Activated T-helper 1 cell treated with Interleukin-2 at 50 U/mL for 16 hours (primary cell): Measurements from ENCODE around the gene COL4A6.

Experiments used
- DNase-seq: peaks from one replicate; pipeline ENCODE4 v3.0.0-alpha.2; 2020; ENCODE audit warnings: low read depth

Gene COL4A6

DNA sequence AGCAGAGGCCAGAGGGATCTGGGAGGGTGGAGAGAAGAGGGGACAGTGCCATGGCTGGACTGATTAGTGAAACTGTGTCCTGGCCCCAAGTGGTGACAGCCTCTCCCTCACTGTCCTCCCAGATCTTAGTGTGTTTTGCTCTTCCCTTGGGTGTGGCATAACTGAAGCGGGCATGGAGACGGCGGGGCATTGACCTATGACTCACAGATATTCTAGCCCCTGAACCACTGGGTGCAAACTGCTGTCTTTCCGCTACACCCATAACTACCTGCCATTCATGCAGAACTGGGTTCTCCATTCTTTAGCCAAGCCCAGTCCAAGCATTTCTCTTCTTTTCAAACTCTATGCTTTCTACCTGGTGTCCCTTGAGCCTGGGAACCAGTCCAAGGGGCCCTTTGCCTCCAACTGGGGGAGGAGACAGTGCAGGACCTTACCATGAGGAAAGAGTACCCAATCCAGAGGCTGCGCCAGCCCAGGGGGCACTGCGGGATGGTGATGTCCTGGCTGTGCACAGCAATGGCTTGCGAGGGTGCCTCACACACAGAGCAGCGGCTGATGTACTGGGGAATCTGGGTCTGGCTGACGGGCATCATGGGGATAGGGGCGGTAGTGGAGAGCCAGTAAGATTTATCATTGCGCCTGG is 279.1 kb downstream of the COL4A6 start:
- no peak for DNase-seq

DNA sequence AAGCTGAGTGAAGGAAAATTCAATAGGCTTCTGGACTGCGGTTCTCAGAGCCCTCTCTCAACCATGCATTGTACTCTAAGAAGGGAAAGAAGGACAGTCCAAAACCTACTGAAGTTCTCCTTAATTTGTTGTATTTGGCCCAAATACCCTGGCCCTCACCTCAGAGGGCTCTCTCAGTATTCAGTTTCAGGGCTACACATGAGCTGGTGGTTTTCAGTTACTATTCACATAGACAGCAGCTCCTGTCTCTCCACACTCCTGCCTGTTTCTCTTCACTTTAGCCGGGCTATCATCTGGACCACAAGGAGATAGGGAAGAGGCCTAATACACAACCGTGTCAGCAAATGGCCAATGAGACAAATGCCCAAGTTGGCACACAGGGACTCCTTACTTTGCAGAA is 280.6 kb downstream of the COL4A6 start:
- no peak for DNase-seq

DNA sequence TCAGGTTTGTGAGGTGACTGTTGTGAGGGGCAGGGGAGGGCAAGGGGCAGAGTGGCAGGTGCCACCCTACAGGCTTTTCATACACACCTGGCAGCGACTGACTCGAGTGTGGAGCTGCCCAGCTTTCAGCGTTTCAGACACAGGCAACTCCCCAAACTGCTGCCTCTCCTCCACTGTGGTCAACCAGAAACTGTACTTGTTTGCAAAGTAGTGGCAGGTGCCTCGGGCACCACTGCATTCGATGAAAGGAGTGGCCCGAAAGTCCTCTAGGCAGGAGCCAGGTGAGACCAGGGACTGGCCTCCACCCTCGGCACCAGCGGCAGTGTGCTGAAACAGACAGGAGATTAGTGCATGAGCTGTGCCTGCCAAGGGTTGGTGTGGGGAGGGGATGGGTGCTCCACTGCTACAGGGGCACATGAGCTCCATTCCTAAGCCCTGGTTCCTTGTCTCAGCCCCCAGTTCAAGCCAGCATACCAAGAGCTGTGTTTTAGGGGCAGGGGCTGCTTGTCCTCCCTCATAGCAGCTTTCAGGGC is 281.2 kb downstream of the COL4A6 start:
- no peak for DNase-seq

DNA sequence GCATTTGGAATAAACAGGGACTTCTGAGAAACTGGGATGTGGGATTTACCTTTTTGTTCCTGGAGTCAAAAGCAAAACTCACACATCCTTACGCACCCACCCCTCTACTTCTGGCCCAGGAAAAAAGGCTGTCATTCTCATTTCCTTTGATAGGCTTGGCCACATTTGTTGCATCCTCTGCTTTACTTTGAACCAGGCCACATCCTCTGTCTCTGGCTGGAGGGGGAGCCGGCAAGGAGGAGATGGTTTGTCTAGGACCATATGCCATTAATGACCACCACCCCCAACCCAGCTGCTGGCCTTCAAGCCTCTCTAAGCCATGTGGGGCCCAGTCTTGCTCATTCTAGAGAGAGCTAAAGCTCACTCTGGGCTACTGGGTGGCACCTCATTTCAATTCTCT is 282.1 kb downstream of the COL4A6 start:
- DNase-seq = no peak

DNA sequence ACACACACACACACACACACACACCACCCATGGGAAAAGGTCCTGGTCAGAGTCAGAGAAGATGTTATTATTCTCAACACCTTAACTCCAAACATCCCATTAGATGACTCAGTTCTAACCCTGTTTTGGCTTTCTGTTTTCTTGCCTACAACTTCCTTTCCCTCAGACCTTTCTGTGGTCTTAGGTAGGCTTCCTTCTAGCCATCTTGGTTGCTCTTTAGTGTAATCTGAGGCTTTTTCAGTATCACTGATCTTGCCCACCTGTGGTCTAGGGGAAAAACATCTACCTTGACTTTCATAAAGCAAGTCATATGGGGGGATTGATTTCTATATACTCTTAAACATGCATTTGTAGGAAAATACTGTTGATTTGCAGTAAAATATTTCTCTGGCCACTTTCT is 289.7 kb downstream of the COL4A6 start:
- DNase-seq = no peak

DNA sequence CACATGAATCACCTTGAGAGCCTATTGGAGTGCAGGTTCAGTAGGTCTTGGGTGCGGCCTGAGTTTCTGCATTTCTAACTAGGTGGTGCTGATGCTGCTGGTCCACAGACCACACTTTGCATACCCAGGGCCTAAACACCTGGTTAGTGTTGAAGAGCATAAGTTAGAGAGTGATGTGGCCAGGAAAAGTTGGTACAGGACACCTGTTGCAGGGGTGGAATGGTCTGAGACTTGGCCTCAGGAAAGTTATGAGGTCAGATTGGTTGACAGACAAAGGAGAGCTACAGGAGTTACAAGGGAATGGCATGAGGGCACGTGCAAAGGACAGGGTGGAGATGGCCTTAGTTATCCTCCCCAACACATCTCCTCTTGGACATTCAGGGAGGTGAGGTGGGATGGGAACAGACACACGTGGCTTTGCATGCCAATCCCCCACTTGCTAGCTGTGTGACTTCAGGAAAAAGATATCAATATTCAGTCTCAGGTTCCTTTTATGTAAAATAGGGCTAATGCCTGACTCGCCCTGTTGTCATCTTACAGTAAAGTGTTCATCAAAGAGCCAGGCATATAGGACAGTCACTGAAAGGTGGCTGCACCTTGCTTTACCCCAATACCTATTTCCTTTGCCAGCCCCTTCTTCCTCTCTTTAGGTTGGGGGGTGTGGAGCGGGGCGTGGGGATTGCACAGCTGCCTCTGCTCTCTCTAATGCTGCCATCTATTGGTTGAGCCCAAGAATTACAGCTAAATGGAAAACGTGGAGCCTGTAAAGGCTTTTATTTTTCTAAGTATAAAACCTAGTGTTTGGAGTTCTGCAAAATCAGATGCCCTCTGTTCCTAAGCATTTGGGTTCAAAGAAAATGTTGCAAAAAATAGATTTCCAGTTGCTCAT is 299.2 kb downstream of the COL4A6 start:
- no peak for DNase-seq

DNA sequence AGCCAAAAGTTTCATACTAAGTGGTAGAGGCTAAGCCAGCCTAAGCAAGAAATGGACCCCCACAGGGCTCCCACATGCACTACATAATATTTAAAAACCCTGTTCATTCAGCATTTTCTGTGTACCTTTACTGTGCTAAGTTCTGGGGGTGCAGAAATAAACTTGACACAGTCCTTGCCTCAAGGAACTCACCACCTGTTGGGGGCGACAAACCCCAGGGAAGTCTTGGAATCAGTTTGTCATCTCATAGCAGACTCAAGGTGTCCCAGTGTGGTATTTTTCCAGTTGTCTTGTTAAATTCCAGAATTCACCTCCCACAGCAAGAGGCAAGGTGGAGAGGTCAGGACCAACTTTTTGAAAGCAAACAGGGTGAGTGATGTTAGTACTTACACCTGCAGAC is 303.5 kb downstream of the COL4A6 start:
- DNase-seq = no peak

DNA sequence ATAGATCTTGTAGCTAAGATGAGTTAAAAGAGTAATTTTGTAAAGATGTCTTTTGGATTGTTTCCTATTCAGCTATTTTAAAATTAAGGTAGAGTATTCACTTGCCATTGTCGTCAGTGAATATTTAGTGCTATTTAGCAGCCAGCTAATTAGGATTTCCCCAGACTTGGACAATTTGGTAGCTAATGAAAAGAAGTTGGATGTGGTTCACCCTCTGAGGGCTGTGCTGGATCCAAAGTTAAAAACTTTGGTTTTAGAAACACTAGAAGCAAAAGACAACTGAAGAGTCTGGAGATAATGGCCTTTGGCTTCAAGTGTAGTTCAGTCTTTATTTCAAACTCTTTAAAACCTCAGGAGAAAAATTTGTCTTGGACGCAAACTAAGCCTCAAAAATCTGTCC is 305.3 kb downstream of the COL4A6 start:
- DNase-seq = no peak

DNA sequence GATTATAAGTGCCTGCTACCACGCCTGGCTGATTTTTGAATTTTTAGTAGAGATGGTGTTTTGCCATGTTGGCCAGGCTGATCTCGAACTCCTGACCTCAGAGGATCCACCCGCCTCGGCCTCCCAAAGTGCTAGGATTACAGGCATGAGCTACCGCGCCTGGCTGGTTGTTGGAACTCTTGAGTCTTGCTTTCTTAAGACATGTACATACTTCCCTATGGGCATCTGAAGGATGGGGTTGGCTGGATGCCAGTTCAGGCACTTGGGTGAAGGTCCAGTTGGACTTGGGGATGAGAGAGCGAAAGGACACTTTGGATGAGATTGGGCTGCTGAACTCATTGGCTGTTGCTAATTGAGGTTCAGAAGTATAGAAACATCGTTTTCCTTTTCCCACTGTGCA is 306.2 kb downstream of the COL4A6 start:
- no peak for DNase-seq

DNA sequence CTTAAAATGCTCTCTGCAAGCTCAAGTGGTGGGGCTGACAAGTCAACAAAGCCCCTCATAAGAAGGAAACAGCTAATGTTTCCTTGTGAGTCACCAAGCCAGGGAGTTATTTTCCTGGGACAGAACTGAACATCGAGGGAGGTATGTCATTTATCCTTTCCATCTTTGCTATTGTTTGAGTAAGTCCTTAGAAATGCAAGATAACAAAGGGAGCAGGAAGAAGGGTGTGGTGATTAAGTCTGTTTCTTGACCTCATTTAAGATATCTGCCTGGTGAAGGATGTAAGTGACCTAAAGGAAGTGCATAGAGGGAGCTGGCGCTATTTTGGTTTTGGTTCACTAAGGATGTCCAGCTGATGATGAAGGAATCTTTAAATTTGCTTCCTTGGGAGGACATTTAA is 306.8 kb downstream of the COL4A6 start:
- no peak for DNase-seq

DNA sequence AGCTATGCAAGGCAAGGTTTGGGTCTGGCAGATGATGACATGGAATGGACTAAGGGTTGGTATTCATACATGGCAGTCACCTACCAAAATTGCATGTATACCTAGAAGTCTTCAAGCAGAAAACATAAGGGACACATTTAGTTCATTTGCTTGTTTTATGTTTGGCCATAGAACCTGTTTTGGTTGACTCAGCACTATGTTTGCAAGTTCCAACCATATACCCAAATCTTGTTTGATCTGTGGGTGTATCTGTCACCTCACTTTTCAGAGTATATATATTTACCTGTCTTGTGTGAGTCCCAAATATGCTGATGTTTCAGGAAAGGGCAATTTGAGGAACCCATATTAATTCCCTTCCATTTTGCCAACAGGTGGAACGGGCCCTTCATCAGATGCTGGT is 307.3 kb downstream of the COL4A6 start:
- no peak for DNase-seq

DNA sequence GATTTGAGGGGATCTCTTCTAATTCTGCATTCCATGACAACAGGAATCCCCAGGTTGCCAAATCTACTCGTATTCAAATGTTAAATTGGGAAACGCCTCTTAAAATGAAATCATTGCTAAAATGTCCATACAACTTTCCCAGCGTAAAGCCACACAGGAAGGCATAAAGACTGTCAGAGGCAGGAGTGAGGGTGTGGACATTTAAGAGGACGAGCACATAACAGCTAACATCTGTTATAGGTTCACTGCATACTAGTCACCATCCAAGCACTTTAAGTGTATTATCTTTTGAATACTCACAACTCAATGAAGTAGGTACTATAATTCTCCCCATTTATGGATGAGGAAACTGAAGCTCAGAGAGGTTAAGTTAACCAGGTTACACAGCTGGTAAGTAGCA is 311.1 kb downstream of the COL4A6 start:
- DNase-seq = no peak

DNA sequence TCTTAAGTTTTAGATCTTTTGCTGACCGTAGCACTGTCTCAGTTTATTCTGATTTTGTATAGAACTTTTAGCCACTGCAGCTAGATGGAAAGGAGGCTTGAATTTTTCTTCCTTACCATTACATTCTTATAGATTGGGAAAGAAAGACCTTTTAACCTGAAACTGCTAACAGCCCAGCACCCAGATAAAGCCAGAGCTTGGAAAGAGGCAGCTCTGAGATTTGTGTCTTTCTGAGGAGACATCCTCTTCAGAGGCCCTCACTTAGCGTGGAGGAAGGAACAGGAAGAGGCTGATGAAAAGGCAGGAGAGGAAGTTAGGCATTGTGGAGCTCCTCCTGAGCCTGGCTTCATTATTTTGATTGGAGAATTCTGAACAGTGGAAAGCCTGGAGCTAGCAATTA is 311.6 kb downstream of the COL4A6 start:
- no peak for DNase-seq

DNA sequence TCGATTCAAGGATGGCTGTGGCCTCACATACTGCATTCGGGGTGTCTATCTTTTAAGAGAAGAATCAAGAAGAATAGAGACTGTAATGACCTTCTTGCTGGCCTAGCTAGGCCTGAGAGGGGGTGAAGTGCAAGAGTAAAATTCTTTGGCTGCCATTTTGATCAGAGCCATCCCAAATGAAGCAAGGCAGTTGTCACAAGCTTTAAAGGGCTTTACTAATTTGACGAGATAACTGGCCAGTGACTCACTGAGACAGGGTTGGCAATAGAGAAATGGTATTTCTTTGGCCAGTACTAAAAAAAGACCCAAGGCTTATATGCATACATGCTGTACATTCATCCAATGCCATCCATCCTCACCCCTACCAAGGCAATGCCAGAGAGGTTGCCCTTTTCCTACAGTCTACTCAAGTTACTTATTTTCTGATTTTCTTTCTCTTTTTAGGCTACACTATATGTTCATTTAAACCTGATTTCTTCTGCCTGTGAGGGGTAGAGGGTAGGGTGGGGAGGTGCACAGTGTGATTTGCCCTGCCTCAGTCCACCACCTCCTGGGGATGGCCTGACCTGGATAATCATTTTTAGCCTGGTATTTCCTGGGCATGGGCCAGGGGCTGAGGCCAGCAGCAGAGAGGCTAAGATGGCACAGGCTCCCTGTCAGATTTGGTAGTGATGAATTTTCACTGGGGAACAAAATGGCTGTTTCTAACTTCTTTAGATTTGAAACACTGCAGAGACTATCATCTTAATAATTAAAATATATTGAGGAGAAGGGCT is 314.4 kb downstream of the COL4A6 start:
- no peak for DNase-seq

DNA sequence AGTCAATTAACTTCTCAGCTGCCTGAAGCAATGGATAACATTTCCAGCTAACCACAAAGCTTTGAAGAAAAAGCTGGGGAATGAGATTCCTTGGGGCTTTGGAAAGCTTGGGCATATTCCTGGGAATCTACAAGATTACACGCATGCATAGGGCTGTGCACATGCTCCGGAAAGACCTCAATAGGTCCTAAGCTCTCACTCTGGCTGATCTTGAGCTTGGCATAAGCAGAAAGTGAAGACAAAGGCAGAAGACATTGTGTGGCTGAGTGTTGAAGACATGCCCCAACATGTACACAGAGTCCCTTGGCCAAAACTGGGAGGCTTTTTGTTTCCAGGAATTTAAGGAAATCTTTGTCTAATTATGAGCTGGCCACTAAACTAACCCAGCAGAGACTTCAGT is 315.5 kb downstream of the COL4A6 start:
- DNase-seq = no peak

DNA sequence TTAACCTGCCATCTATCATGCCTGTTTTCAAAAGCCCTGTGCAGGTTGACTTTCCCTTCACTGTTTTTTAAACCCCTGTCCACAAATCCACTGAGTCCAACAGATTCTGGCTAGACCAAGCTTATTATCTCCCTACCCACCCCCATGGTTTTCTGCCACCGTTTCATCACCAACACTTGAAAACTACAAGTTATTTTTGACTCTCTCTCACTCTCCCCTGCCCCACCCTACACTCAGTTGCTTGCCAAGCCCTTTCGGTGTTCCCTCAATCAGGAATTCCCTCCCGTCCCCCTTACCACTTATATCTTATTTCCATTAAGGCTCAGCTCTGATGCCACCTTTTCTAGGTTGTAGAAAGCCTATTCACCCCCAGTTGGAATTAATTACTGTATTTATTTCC is 316.9 kb downstream of the COL4A6 start:
- DNase-seq = no peak

DNA sequence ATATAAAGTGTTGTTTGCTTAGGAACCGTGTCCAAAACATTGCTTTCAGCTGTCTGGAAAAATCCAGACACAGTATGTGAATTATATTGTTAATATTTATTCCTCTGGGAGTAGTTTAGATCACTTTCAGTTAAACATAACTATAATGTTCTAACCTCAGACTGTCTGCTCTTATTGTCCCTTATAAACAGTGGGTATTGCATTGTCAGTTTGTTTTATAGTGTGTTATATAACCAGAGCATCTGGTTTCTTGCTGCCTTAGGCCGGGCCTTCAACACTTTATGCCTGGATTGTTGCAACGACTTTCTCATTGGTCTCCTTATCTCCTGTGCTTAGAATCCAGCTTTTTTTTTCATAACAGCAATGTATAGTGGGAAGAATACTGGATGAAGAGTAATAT is 320.2 kb downstream of the COL4A6 start:
- no peak for DNase-seq

DNA sequence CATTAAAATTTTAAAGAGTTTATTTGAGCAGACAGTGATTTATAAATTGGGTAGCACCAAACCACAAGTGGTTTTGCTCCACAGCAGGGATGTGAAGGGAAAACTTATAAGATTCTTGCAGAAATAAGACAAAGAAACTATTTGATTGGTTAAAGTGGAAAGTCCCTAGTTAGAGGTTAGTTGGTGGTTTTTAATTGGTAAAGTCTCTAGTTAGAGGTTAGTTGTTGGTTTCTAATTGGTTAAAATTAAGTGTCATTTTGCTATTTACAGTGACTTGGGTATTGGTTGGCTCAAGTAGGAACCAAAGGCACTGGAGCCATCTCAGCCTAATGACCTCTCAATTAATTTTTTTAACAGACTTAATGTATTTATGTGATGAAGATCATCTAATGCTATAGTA is 323.7 kb downstream of the COL4A6 start:
- no peak for DNase-seq
